Urothelium cell line (cell line): Measurements from ENCODE around the gene RAD50.

Experiments used
- DNase-seq: peaks from one replicate; pipeline ENCODE4 v3.0.0; 2011; ENCODE audit warnings: low spot score, mixed read lengths
- FAIRE-seq: peaks from 2 replicates; lab custom pipeline; 2011; peaks lifted over from hg19 to GRCh38; lab: Jason Lieb, UNC

The RAD50 gene

DNA sequence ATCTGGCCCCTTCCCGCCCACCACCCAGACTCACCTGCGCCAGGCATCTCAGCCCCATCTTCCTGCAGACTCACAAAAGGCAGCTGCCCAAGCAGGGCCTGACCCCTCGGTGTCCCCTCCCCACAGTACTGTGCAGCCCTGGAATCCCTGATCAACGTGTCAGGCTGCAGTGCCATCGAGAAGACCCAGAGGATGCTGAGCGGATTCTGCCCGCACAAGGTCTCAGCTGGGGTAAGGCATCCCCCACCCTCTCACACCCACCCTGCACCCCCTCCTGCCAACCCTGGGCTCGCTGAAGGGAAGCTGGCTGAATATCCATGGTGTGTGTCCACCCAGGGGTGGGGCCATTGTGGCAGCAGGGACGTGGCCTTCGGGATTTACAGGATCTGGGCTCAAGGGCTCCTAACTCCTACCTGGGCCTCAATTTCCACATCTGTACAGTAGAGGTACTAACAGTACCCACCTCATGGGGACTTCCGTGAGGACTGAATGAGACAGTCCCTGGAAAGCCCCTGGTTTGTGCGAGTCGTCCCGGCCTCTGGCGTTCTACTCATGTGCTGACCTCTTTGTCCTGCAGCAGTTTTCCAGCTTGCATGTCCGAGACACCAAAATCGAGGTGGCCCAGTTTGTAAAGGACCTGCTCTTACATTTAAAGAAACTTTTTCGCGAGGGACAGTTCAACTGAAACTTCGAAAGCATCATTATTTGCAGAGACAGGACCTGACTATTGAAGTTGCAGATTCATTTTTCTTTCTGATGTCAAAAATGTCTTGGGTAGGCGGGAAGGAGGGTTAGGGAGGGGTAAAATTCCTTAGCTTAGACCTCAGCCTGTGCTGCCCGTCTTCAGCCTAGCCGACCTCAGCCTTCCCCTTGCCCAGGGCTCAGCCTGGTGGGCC lies 103.1 kb downstream of the RAD50 start:
- FAIRE-seq (no peak), DNase-seq (no peak)

GRCh38 chr5:132661231-132662003 lies 104.6 kb downstream of the RAD50 start:
- DNase-seq (no peak), FAIRE-seq (no peak)

GRCh38 chr5:132662004-132662401 lies 105.2 kb downstream of the RAD50 start:
- no peak for FAIRE-seq

DNA sequence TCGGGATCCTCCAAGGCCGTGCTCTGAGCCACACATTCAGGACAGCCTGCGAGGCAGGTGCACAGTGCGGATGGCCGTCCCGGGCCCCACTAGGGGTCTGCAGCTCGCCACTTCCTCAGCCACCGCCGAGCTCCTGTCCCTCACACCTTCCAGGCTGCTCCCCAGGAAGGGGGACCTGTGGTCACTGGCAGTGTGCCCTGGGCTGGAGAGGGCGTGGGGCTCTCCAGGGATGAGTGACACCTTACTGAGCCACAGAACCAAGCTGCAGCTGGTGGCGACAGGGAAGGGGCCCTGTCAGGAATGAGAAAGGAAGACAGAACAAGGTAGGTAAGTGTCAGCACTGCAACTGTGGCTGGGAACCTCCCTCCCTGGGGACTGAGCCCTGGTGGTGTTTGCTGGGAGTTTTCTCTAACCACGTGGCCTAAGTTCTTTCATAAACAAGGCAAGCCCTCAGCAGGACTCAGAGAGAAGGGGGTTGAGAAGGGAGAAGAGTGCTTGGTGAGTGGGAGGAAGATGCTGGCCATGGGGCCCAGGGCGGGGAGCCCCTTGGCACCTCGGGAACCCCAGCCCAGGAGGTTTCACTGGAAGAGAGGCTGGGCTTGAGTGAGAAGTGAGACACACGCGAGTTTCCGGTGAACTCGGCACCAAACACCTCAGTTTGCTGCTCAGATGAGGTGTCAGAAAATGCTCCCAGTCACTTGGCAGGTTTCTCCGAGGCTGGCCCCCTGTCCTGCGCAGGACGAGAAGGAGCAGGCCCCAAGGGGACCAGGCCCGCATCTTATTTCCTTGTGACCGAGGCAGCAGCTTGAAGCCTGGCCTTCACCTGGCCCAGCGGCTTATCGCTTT lies 106.4 kb downstream of the RAD50 start:
- peak; percentile 29 for DNase-seq
- FAIRE-seq = no peak

More at GRCh38 chr5:132662004-132662401, 105.2 kb downstream of the RAD50 start:
- no peak for DNase-seq

GRCh38 chr5:132663771-132664695 lies 107.3 kb downstream of the RAD50 start:
- no peak for DNase-seq
- no peak for FAIRE-seq

DNA sequence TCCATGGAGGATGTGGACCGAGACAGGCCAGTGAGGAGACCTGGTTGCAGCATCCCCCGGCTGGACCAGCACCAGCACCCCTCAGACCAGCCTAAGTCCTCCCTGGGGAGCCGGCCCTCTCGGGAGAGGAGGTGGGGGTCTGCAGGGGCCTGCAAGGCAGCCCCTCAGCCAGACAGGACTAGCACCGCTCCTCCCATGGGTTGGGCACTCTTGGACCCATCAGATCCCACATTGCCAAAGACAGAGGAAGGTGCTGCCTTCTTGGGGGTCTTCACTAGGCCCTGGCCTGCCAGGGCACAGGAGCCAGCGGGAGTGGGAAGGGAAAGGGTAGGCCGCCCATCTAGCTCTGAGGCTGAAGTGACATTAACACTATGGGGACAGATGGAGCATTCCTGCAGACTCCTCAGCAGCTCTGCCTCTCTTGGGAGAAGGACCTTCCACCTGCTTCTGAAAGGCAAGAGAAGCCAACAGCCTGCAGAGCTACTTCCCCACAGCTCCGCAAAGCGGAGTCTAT lies 108.0 kb downstream of the RAD50 start:
- DNase-seq = no peak
- no peak for FAIRE-seq

GRCh38 chr5:132665574-132666080 lies 108.8 kb downstream of the RAD50 start:
- no peak for DNase-seq

GRCh38 chr5:132666310-132667123 lies 109.7 kb downstream of the RAD50 start:
- DNase-seq (no peak), FAIRE-seq (no peak)

More at GRCh38 chr5:132665574-132666080, 108.8 kb downstream of the RAD50 start:
- no peak for FAIRE-seq

- no peak for DNase-seq
- FAIRE-seq = no peak
Measured at GRCh38 chr5:132667309-132667708, 110.5 kb downstream of the RAD50 start.

DNA sequence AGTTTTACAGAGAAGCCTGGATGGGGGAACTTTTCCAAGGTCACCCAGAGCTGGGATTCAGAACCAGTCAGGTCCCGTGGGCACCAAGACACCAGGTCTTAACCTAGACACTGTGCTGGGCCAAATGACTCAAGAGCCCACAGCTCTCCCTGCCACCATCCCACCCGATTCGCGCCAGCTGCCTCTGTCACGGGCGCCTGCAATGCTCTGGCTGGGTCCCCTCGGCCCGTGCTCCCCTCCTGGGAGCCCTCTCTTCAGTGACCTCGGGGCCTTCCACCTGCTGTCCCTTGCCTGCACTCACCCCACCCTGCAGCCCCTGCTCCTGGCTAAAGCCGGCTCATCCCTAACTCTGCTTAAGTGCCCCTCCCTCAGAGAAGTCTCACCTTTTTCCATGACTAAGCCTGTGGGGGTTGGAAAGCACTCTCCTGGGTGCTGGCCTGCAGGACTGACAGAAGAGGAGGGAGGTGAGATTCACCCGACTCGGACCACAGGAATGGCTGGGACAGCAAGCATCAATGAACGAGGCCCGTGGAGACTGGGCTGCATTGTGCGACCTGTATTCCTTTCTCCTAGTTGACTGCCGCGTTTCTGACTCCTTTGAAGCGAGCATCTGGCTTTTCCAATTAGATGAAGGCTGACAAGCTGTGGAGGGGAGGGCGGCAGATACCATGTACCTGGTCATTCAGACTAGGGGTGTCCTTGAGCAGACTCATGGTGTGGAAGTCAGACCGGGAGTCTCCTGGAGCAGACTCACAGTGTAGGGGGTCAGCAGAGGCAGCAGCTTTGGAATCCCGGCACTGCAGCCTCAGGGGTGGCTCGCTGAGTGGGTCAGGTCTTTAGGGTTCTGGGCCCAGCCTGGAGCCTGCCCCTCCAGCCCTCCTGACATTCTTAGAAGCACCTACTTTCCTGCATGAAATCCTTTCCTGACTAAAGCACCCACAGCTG lies 111.3 kb downstream of the RAD50 start:
- FAIRE-seq (no peak), DNase-seq (no peak)

GRCh38 chr5:132668706-132669454 lies 112.1 kb downstream of the RAD50 start:
- no peak for FAIRE-seq
- DNase-seq = no peak

DNA sequence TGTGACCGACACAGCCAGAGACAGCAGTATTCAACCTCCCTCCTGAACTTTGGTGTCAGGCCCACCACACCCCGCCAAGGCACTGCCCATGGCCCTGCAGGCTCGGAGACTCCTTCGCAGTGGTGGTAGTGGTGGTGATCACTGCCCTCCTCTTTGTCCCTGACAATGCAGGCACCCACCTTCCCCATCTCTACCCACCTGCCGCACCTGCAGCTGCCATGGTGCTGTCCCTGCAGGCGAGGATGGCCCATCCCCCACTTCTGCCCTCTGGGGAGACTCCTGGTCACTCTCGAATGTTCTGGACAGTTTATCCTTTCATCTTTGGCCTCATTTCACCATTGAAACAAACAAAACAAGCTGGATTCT lies 112.7 kb downstream of the RAD50 start:
- FAIRE-seq (no peak), DNase-seq (no peak)

DNA sequence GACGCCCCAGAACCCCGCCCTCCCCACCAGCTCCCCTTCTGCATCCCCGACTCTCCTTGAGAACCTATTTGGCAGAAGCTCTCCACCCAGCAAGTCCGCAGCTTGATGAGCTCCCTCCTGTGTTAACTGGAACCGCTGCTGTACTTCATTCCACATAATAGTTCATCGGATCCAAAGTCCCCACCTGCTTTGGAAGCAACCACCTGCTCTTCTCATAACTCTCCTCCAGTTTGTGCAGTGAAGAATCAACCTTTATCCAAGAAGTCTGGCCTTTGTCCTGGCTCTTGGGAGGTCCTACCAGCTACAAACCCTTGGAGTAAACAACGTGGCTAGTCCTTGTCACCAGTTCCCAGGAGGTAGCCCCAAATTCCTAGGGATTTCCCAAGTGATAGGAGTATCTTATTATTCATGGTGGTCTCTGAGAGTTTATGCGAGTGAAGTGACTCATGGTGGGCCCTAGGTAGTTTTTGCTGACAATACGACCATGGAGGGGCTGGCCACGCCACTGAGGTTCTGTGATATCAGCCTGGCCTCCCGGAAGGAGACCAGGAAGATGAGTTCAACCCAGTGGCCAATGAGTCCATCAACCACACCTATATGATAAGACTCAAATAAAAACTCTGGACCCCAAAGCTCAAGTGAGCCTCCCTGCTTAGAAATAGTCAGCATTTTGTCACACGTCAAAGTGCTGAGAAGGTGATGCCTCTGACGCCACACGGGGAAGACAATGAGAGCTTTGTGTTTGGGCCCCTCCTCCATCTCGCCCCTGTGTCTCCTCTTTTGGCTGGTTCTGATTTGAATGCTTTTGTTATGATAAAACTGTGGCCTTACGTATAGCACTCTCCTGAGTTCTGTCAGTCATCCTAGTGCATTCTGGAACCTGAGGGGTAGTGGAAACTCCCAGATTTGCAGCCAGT lies 113.4 kb downstream of the RAD50 start:
- no peak for FAIRE-seq
- DNase-seq = no peak

DNA sequence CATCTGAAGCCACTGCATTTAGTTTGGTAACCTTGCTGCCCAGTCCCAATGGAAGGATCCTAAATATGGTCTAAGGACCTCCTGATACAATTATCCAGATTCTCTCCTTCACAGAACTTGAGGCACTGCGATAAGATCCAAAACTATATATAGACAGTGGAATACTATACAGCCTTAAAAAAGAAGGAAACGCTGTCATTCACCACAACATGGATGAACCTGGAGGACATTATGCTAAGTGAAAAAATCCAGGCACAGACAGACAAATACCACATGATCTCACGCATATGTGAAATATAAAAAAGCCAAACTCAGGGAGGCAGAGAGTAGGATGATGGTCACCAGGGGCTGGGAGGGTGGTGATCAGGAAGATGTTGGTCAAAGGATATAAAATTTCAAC lies 114.2 kb downstream of the RAD50 start:
- FAIRE-seq (no peak), DNase-seq (no peak)

DNA sequence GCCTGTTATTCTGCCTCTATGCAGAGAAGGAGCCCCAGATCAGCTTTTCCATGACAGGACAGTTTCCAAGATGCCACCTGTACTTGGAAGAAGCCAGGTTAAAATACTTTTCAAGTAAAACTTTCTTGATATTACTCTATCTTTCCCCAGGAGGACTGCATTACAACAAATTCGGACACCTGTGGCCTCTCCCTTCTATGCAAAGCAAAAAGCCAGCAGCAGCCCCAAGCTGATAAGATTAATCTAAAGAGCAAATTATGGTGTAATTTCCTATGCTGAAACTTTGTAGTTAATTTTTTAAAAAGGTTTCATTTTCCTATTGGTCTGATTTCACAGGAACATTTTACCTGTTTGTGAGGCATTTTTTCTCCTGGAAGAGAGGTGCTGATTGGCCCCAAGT lies 116.7 kb downstream of the RAD50 start:
- no peak for FAIRE-seq
- DNase-seq = no peak
